Fibroblast of lung (primary cell): Measurements from ENCODE around the gene PPP2R2D. TPM values are rescaled to one million over a fixed set of nuclear protein-coding genes. Genes with fewer than 3 reads are reported as not detected.
A peak's percentile ranks its signal among the peaks of the same experiment; 100 is the strongest.

Experiments used
- DNase-seq, 2 donors: peaks; one replicate each; pipeline versions ENCODE4 v3.0.0 to v3.0.0-alpha.2; 2010; ENCODE audit warnings: low read depth in 2 of 2
- H2AFZ ChIP-seq: 2 replicates; pipeline ENCODE4 v1.5.1; 2012; ENCODE audit warnings: low read length, control low read depth, inconsistent platforms
- H3K27ac ChIP-seq: 2 replicates; pipeline ENCODE4 v1.5.1; 2011; ENCODE audit warnings: low read length, control low read depth; ENCODE audit not compliant: insufficient read depth
- H3K27me3 ChIP-seq: 2 replicates; pipeline ENCODE4 v1.5.1; 2011; ENCODE audit warnings: mild to moderate bottlenecking, low read length; ENCODE audit not compliant: control insufficient read depth, insufficient read depth
- H3K36me3 ChIP-seq: 2 replicates; pipeline ENCODE4 v1.5.1; 2011; ENCODE audit warnings: low read length; ENCODE audit not compliant: control insufficient read depth, insufficient read depth
- H3K4me1 ChIP-seq: 2 replicates; pipeline ENCODE4 v1.5.1; 2011; ENCODE audit warnings: low read length; ENCODE audit not compliant: control insufficient read depth, insufficient read depth; ENCODE audit errors: extremely low read depth
- H3K4me2 ChIP-seq: 2 replicates; pipeline ENCODE4 v1.5.1; 2011; ENCODE audit warnings: low read length, control low read depth; ENCODE audit not compliant: insufficient read depth; ENCODE audit errors: extremely low read depth
- H3K4me3 ChIP-seq, 4 experiments: fragments of 200-600 bp in 1 of 4; sonication (generic) in 1 of 4; replicated peaks in 1 of 4; 2 replicates each; pipeline ENCODE4 v1.5.1; 2011 to 2016; ENCODE audit warnings: low read length in 4 of 4, low read depth in 3 of 4, mild to moderate bottlenecking in 3 of 4, control low read depth in 2 of 4, inconsistent platforms in 1 of 4, mixed read lengths in 1 of 4; ENCODE audit not compliant: insufficient read depth in 1 of 4; ENCODE audit errors: control extremely low read depth in 1 of 4
- H3K79me2 ChIP-seq: 2 replicates; pipeline ENCODE4 v1.5.1; 2012; ENCODE audit warnings: mild to moderate bottlenecking, low read length, inconsistent platforms; ENCODE audit not compliant: control insufficient read depth, insufficient read depth
- H3K9ac ChIP-seq: 2 replicates; pipeline ENCODE4 v1.5.1; 2011; ENCODE audit warnings: mild to moderate bottlenecking, low read length, control low read depth; ENCODE audit not compliant: insufficient read depth
- H3K9me3 ChIP-seq: 2 replicates; pipeline ENCODE4 v1.5.1; 2012; ENCODE audit warnings: low read depth, low read length; ENCODE audit not compliant: control insufficient read depth, insufficient read depth
- H4K20me1 ChIP-seq: 2 replicates; pipeline ENCODE4 v1.5.1; 2011; ENCODE audit warnings: low read length; ENCODE audit not compliant: control insufficient read depth, insufficient read depth; ENCODE audit errors: extremely low read depth
- CTCF ChIP-seq, 2 donors: IDR thresholded peaks in 1 of 2; conservative IDR thresholded peaks in 1 of 2; 1 replicate in 1 of 2; 2 replicates in 1 of 2; pipeline ENCODE4 v1.5.1; 2011 to 2012; ENCODE audit warnings: low read length in 2 of 2, control low read depth in 1 of 2, inconsistent platforms in 1 of 2, low read depth in 1 of 2, mild to moderate bottlenecking in 1 of 2
- EZH2 ChIP-seq: IDR thresholded peaks from 2 replicates; pipeline ENCODE4 v1.5.1; 2012; ENCODE audit warnings: low read length, control low read depth, mild to moderate bottlenecking; ENCODE audit errors: missing control alignments
- polyA plus RNA-seq, 2 donors: library from polyadenylated mRNA; depleted of rRNA in 1 of 2; stranded (reverse) in 1 of 2; unstranded in 1 of 2; fragments of >200 nt; gene quantifications; 2 replicates each; pipeline ENCODE4 v1.2.1, GENCODE V29; 2011 to 2012; ENCODE audit warnings: missing spikeins in 1 of 2
- total RNA-seq: library from RNA; depleted of rRNA; stranded (reverse); fragments of >200 nt; gene quantifications from 2 replicates; pipeline ENCODE4 v1.2.1, GENCODE V29; 2014

The PPP2R2D gene
- total and polyA plus RNA-seq, 2 donors (not counting 1 experiment from before 2014, with no cell fraction given) = 23.3 to 25.4 TPM

GRCh38 chr10:131885391-131886165 is 15.2 kb upstream of the PPP2R2D start:
- H3K4me3 ChIP-seq = no peak overlapping the region
- no peak overlapping the region for H3K4me2 ChIP-seq
- no peaks in the 10 kb centered on the region for H3K79me2 ChIP-seq
- no peaks in the 10 kb centered on the region for H3K4me1 ChIP-seq
- H3K27ac ChIP-seq = no peak overlapping the region
- H2AFZ ChIP-seq = no peak overlapping the region
- DNase-seq = peak; percentile 20 to 50
- no peaks in the 10 kb centered on the region for H3K36me3 ChIP-seq
- TF ChIP-seq EZH2 (no peak), CTCF (conservative IDR thresholded peaks at IDR 0.05 in 1 of 2, IDR thresholded peaks at IDR 0.05 in 1 of 2; ENCODE audit: low read depth in 1 of 2, low read length in 2 of 2) (peak; percentile 87 to 92)
- H3K27me3 ChIP-seq = no peaks in the 10 kb centered on the region
- H4K20me1 ChIP-seq = no peaks in the 10 kb centered on the region
- H3K9me3 ChIP-seq = no peaks in the 10 kb centered on the region
- H3K9ac ChIP-seq = no peak overlapping the region

- no peak for TF ChIP-seq EZH2
- TF ChIP-seq CTCF (conservative IDR thresholded peaks at IDR 0.05 in 1 of 2, IDR thresholded peaks at IDR 0.05 in 1 of 2; ENCODE audit: low read depth in 1 of 2, low read length in 2 of 2) = no peak
- H3K9me3 ChIP-seq = no peaks in the 10 kb centered on the region
Measured at GRCh38 chr10:131886237-131886636, 14.6 kb upstream of the PPP2R2D start.

DNA sequence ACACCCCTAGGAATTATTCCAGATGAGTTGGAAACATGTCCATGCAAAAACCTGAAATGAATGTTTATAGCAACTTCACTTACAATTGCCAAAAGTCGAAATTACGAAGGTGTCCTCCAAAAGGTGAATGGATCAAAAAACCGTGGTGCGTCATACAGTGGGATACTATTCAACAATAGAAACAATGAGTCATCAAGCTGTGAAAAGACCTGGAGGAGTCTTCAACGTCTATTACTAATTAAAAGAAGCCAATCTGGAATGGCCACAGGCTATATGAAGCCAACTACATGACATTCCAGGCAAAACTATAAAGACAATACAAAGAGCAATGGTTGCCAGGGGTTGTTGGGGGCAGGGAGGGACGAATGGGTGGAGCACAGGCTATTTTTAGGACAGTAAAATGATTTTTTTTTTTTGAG is 12.6 kb upstream of the PPP2R2D start:
- Histone ChIP-seq H3K4me2 (no peak overlapping the region), H3K4me3 (no peak overlapping the region), H3K27ac (no peak overlapping the region), H3K9me3 (no peaks in the 10 kb centered on the region), H3K9ac (no peak overlapping the region), H3K27me3 (peaks cover 8% of the 10 kb centered on the region), H3K4me1 (no peaks in the 10 kb centered on the region), H4K20me1 (no peaks in the 10 kb centered on the region), H3K36me3 (no peaks in the 10 kb centered on the region), H2AFZ (no peak overlapping the region), H3K79me2 (no peaks in the 10 kb centered on the region)
- TF ChIP-seq EZH2 (no peak), CTCF (conservative IDR thresholded peaks at IDR 0.05 in 1 of 2, IDR thresholded peaks at IDR 0.05 in 1 of 2; ENCODE audit: low read depth in 1 of 2, low read length in 2 of 2) (no peak)
- peak in 1 of 2 donors; percentile 39 for DNase-seq

More at GRCh38 chr10:131886237-131886636, 14.6 kb upstream of the PPP2R2D start:
- no peaks in the 10 kb centered on the region for H4K20me1 ChIP-seq
- no peak overlapping the region for H3K4me3 ChIP-seq
- H3K9ac ChIP-seq = no peak overlapping the region
- H3K27me3 ChIP-seq = no peaks in the 10 kb centered on the region
- no peaks in the 10 kb centered on the region for H3K79me2 ChIP-seq
- no peaks in the 10 kb centered on the region for H3K36me3 ChIP-seq
- H2AFZ ChIP-seq = no peak overlapping the region
- H3K4me1 ChIP-seq = no peaks in the 10 kb centered on the region
- H3K27ac ChIP-seq = no peak overlapping the region
- H3K4me2 ChIP-seq = no peak overlapping the region
- no peak for DNase-seq
